GM18519 (cell line): ENCODE results near the gene NFKBIB.

Experiments used
- ATAC-seq: cut with Tn5 transposase; IDR thresholded peaks from one replicate; pipeline ENCODE4 v1.9.1; 2021; ENCODE audit warnings: mild to moderate bottlenecking, moderate library complexity; ENCODE audit not compliant: unreplicated experiment, low FRiP score

The NFKBIB gene

GRCh38 chr19:38952395-38953165, 52.8 kb downstream of the NFKBIB start:
- no peak for ATAC-seq

- no peak for ATAC-seq
These were observed 53.9 kb downstream of the NFKBIB start for GRCh38 chr19:38953677-38954076.

- no peak for ATAC-seq
These were observed 56.5 kb downstream of the NFKBIB start for GRCh38 chr19:38956264-38956663.

DNA sequence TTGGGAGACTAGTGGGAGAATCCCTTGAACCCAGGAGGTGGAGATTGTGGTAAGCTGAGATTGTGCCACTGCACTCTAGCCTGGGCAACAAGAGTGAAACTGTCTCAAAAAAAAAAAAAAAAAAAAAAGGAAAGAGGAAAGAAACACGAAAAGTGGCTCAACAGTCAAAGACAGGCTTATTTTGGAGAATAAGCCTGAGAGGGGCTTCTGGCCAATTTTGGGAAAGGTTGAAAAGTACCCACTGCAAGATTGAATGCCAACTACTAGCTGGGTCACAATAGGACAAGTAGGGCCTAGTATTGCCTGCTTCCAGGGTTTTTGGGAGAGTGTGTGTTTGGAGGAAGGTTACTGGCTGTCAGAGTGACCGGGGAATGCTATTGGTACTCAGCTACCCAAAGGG, 58.5 kb downstream of the NFKBIB start:
- no peak for ATAC-seq
